HepG2 (cell line): ENCODE measurements around the gene GNGT2. TPM values are rescaled to one million over a fixed set of nuclear protein-coding genes. Genes with fewer than 3 reads are reported as not detected.

Experiments
- ARID5B ChIP-seq: IDR thresholded peaks from 2 replicates; pipeline ENCODE4 v1.4.0; 2020; ENCODE audit warnings: mild to moderate bottlenecking, missing genetic modification reagents
- ELF3 ChIP-seq: IDR thresholded peaks from 2 replicates; pipeline ENCODE4 v1.6.1; 2016; ENCODE audit warnings: missing genetic modification reagents, missing compliant biosample characterization
- FOSL2 ChIP-seq: sonication (generic); formaldehyde crosslinking; IDR thresholded peaks from 2 replicates; pipeline ENCODE4 v1.4.0; 2020; ENCODE audit warnings: missing genetic modification reagents
- FOXK1 ChIP-seq: sonication (generic); formaldehyde crosslinking; IDR thresholded peaks from 2 replicates; pipeline ENCODE4 v1.4.0; 2020; ENCODE audit warnings: low read depth, missing genetic modification reagents, borderline replicate concordance
- FOXO4 ChIP-seq: sonication (generic); formaldehyde crosslinking; conservative IDR thresholded peaks from 2 replicates; pipeline ENCODE4 v1.8.1; 2023; ENCODE audit warnings: missing genetic modification reagents
- HOMEZ ChIP-seq: IDR thresholded peaks from 2 replicates; pipeline ENCODE4 v1.6.1; 2016; ENCODE audit warnings: low read depth
- KLF11 ChIP-seq: IDR thresholded peaks from 2 replicates; pipeline ENCODE4 v1.6.1; 2016; ENCODE audit warnings: missing compliant biosample characterization
- MAZ ChIP-seq, 2 experiments: sonication (generic) in 1 of 2; formaldehyde crosslinking in 1 of 2; IDR thresholded peaks; 2 replicates each; pipeline versions ENCODE4 v1.5.0 to v1.6.1; 2012 to 2020; ENCODE audit warnings: low read depth in 2 of 2, mild to moderate bottlenecking in 2 of 2, borderline replicate concordance in 1 of 2, improper control_type of control experiment in 1 of 2, low read length in 1 of 2, missing genetic modification reagents in 1 of 2, moderate library complexity in 1 of 2
- MXD3 ChIP-seq: IDR thresholded peaks from 2 replicates; pipeline ENCODE4 v1.6.1; 2016; ENCODE audit warnings: mild to moderate bottlenecking, missing biosample characterization, missing genetic modification reagents
- MYC ChIP-seq: sonication (generic); formaldehyde crosslinking; IDR thresholded peaks from 2 replicates; pipeline ENCODE4 v1.9.0; 2021; ENCODE audit warnings: missing genetic modification reagents, borderline replicate concordance
- NAIF1 ChIP-seq: sonication (generic); formaldehyde crosslinking; IDR thresholded peaks from 2 replicates; pipeline ENCODE4 v1.5.0; 2020; ENCODE audit warnings: mild to moderate bottlenecking, missing genetic modification reagents, borderline replicate concordance
- RNF2 ChIP-seq: fragments of 450-650 bp; conservative IDR thresholded peaks from 2 replicates; pipeline ENCODE4 v1.6.1; 2016; ENCODE audit warnings: low read depth
- ZFP91 ChIP-seq: sonication (generic); formaldehyde crosslinking; IDR thresholded peaks from 2 replicates; pipeline ENCODE4 v1.9.0; 2022; ENCODE audit warnings: missing genetic modification reagents, mild to moderate bottlenecking, borderline replicate concordance
- ZNF350 ChIP-seq: sonication (generic); formaldehyde crosslinking; IDR thresholded peaks from 2 replicates; pipeline ENCODE4 v1.4.0; 2020; ENCODE audit warnings: mild to moderate bottlenecking, low read depth, missing genetic modification reagents, borderline replicate concordance
- ZNF563 ChIP-seq: sonication (generic); formaldehyde crosslinking; IDR thresholded peaks from 2 replicates; pipeline ENCODE4 v1.8.0; 2022; ENCODE audit warnings: mild to moderate bottlenecking, moderate library complexity, missing genetic modification reagents
- ZNF639 ChIP-seq: conservative IDR thresholded peaks from 2 replicates; pipeline ENCODE4 v1.6.1; 2018; ENCODE audit warnings: missing genetic modification reagents
- ZNF703 ChIP-seq: sonication (generic); formaldehyde crosslinking; IDR thresholded peaks from 2 replicates; pipeline ENCODE4 v1.5.1; 2020; ENCODE audit warnings: missing genetic modification reagents, mild to moderate bottlenecking, moderate library complexity, borderline replicate concordance
- polyA plus RNA-seq, 8 experiments: library from polyadenylated mRNA; depleted of rRNA in 3 of 8; stranded (reverse) in 7 of 8; unstranded in 1 of 8; fragments of >200 nt; fragmentation: Illumina TruSeq in 4 of 8; extraction: Trizol in 4 of 8; gene quantifications; 2 replicates each; pipeline versions ENCODE4 v1.2.1 to v1.2.3, GENCODE V29; 2011 to 2016; ENCODE audit warnings: low read depth in 4 of 8, missing spikeins in 1 of 8, mixed read lengths in 1 of 8; ENCODE audit not compliant: insufficient read depth in 1 of 8
- total RNA-seq, 5 experiments: library from RNA; depleted of rRNA; stranded (reverse); fragments of >200 nt; fragmentation: Illumina TruSeq; extraction: Trizol; gene quantifications; 2 replicates each; pipeline ENCODE4 v1.2.3, GENCODE V29; 2016; ENCODE audit warnings: low read depth in 1 of 5

GNGT2 gene
- total and polyA plus RNA-seq, 2 of the 13 experiments (the other 11 are each of a cell fraction or from before 2014, with no cell fraction given) = not detected

GRCh38 chr17:49191917-49192741 lies 18.2 kb downstream of the GNGT2 start (continued):
- TF ChIP-seq ARID5B (CRISPR knock-in tag) = no peak; the same call in 1 of the 2 replicates
- TF ChIP-seq ZNF563 (CRISPR knock-in tag) = peak; percentile 67
- peak; percentile 30; the same call in 1 of the 2 replicates for TF ChIP-seq HOMEZ (CRISPR knock-in tag)
- TF ChIP-seq RNF2 = peak; percentile 88
- no peak for TF ChIP-seq FOXO4 (CRISPR knock-in tag)
- TF ChIP-seq MAZ (IDR thresholded peaks at IDR 0.05; ENCODE audit: borderline replicate concordance, low read depth, low read length) = 0 out of 2 replicates have a peak, but pooled peaks have one; percentile 13
- peak; percentile 83 for TF ChIP-seq MAZ (CRISPR knock-in tag; IDR thresholded peaks at IDR 0.05; ENCODE audit: low read depth)
- peak; percentile 55 for TF ChIP-seq ELF3 (CRISPR knock-in tag)
- peak; percentile 76; the same call in 1 of the 2 replicates for TF ChIP-seq FOXK1 (CRISPR knock-in tag)
- peak; percentile 58 for TF ChIP-seq FOSL2 (CRISPR knock-in tag)
- TF ChIP-seq MXD3 = peak; percentile 79
- TF ChIP-seq ZNF639 (CRISPR knock-in tag) = peak; percentile 78; the same call in 1 of the 2 replicates
- TF ChIP-seq MYC (CRISPR knock-in tag) = peak; percentile 95
- TF ChIP-seq KLF11 (CRISPR knock-in tag) = peak; percentile 89
- peak; percentile 93 for TF ChIP-seq ZFP91 (CRISPR knock-in tag)
- TF ChIP-seq NAIF1 (CRISPR knock-in tag) = 0 out of 2 replicates have a peak, but pooled peaks have one; percentile 74
- TF ChIP-seq ZNF703 = peak; percentile 90; the same call in 1 of the 2 replicates
- peak; percentile 94 for TF ChIP-seq ZNF350 (CRISPR knock-in tag)
